Measurements from ENCODE around the gene ARID1B. TPM values are rescaled to one million over a fixed set of nuclear protein-coding genes. Genes with fewer than 3 reads are reported as not detected.
A peak's percentile ranks its signal among the peaks of the same experiment; 100 is the strongest.

The ARID1B gene
- total and polyA plus RNA-seq, 2 donors = 36.2 to 213 TPM

DNA sequence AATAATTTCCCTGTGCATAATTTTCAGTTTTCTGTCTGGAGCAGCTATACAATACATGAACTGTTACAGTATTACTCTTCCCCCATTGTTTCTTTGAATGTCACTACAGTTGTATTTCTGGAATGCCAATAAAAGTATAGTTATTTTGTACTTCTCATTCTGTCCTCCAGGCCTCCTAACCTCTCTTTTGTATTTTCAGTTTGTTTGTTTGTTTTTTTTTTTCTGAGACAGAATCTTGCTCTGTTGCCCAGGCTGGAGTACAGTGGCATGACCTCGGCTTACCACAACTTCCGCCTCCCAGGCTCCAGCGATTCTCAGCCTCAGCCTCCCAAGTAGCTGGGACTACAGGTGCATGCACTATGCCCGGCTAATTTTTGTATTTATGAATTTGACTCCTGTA lies 16.8 kb upstream of the ARID1B start:
- no peak overlapping the region for H3K27ac ChIP-seq (ENCODE audit: low read depth)
- 92% methylated on average over 4 of the region's 4 CpGs for WGBS
- no peaks in the 10 kb centered on the region for H3K36me3 ChIP-seq (ENCODE audit: insufficient read depth)
- no peaks in the 10 kb centered on the region for H3K4me1 ChIP-seq (ENCODE audit: insufficient read depth)
- no peak overlapping the region for H3K4me3 ChIP-seq (ENCODE audit: low read depth, low read length)
- no peak for DNase-seq (ENCODE audit: extremely low spot score)

DNA sequence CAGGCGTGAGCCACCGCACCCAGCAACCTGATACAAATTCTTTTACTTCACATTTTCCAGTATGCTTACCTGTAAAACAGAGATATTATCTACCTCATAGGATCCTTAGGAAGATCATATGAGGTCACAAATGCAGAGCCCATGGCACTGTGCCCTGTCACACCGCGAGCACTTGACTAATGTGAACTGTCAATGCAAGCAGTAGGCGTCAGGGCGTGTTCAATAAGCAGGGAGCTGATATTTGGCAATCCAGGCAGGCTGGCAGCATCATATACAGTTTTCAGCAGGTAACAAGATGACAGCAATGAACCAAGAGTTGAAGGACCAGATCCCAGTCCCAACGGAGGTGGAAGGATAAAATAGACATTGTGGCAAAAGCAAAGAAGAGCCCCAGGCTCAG lies 14.6 kb upstream of the ARID1B start:
- Histone ChIP-seq H3K36me3 (ENCODE audit: insufficient read depth) (no peaks in the 10 kb centered on the region), H3K4me3 (ENCODE audit: low read depth, low read length) (no peak overlapping the region), H3K4me1 (ENCODE audit: insufficient read depth) (no peaks in the 10 kb centered on the region), H3K27ac (ENCODE audit: low read depth) (no peak overlapping the region)
- no peak for DNase-seq (ENCODE audit: extremely low spot score)
- WGBS = 93% methylated on average over 7 of the region's 7 CpGs

GRCh38 chr6:156765117-156765516 lies 12.1 kb upstream of the ARID1B start:
- Histone ChIP-seq H3K4me1 (ENCODE audit: insufficient read depth) (no peaks in the 10 kb centered on the region), H3K36me3 (ENCODE audit: insufficient read depth) (no peaks in the 10 kb centered on the region), H3K4me3 (ENCODE audit: low read depth, low read length) (no peak overlapping the region), H3K27ac (ENCODE audit: low read depth) (no peak overlapping the region)
- 98% methylated on average over 10 of the region's 10 CpGs for WGBS
- DNase-seq (ENCODE audit: extremely low spot score) = no peak

- Histone ChIP-seq H3K27ac (ENCODE audit: low read depth) (no peak overlapping the region), H3K4me3 (ENCODE audit: low read depth, low read length) (no peak overlapping the region), H3K36me3 (ENCODE audit: insufficient read depth) (no peaks in the 10 kb centered on the region), H3K4me1 (ENCODE audit: insufficient read depth) (no peaks in the 10 kb centered on the region)
- WGBS = 85% methylated on average over 9 of the region's 9 CpGs
- no peak for DNase-seq (ENCODE audit: extremely low spot score)
These were observed 9.3 kb upstream of the ARID1B start for GRCh38 chr6:156767603-156768467.

DNA sequence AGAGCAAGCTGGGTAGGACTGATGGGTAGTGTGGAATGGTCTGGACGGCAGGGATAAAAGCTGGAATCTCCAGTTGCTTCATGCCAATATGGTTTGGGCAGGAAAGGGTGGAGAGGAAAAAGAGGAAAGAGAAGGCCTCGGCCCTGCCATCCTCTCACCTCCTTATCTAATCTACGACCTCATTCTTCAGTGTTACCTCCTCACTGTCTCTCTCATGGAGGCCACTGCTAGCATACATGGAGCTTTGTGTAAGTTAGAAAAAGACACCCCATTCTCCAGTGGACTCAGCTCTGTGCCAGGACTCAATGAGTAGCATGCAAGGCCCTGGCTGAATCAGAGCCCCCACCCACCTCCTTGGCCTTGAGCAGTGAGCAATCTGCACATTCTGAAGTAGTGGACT lies 6.1 kb upstream of the ARID1B start:
- Histone ChIP-seq H3K4me3 (ENCODE audit: low read depth, low read length) (no peak overlapping the region), H3K36me3 (ENCODE audit: insufficient read depth) (no peaks in the 10 kb centered on the region), H3K27ac (ENCODE audit: low read depth) (no peak overlapping the region), H3K4me1 (ENCODE audit: insufficient read depth) (no peaks in the 10 kb centered on the region)
- no peak for DNase-seq (ENCODE audit: extremely low spot score)
- WGBS = 64% methylated on average over 3 of the region's 3 CpGs

DNA sequence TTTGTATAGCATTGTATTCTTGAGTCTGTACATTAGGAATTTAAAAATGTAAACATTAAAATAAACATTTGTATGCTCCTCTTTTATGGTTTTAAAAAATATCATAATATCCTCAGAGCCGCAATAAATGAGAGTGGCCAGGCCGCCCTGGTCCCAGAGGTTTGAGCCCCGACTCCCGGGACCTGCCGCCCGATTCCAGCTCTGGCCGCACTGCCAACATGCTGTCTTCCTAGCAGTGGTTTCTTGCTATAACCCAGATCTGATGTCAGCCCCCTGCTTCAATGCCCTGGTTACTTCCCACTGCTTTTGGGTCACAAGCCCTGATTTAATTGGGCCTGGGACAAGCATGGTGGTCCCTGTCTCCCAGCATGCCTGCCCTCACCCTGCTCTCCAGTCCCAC lies 5.4 kb upstream of the ARID1B start:
- 98% methylated on average over 7 of the region's 7 CpGs for WGBS
- H3K4me3 ChIP-seq (ENCODE audit: low read depth, low read length) = no peak overlapping the region
- no peak overlapping the region for H3K27ac ChIP-seq (ENCODE audit: low read depth)
- no peak for DNase-seq (ENCODE audit: extremely low spot score)
- no peaks in the 10 kb centered on the region for H3K4me1 ChIP-seq (ENCODE audit: insufficient read depth)
- no peaks in the 10 kb centered on the region for H3K36me3 ChIP-seq (ENCODE audit: insufficient read depth)

GRCh38 chr6:156773476-156773875 lies 3.7 kb upstream of the ARID1B start:
- no peak overlapping the region for H3K27ac ChIP-seq (ENCODE audit: low read depth)
- no peak for DNase-seq (ENCODE audit: extremely low spot score)
- no peaks in the 10 kb centered on the region for H3K4me1 ChIP-seq (ENCODE audit: insufficient read depth)
- H3K4me3 ChIP-seq (ENCODE audit: low read depth, low read length) = no peak overlapping the region
- WGBS = 72% methylated on average over 5 of the region's 5 CpGs
- H3K36me3 ChIP-seq (ENCODE audit: insufficient read depth) = no peaks in the 10 kb centered on the region

GRCh38 chr6:156773935-156774852 lies 3.0 kb upstream of the ARID1B start:
- Histone ChIP-seq H3K36me3 (ENCODE audit: insufficient read depth) (no peaks in the 10 kb centered on the region), H3K4me3 (ENCODE audit: low read depth, low read length) (no peak overlapping the region), H3K27ac (ENCODE audit: low read depth) (peak overlapping the region; percentile 76), H3K4me1 (ENCODE audit: insufficient read depth) (no peaks in the 10 kb centered on the region)
- DNase-seq (ENCODE audit: extremely low spot score) = no peak
- 58% methylated on average over 15 of the region's 15 CpGs for WGBS

DNA sequence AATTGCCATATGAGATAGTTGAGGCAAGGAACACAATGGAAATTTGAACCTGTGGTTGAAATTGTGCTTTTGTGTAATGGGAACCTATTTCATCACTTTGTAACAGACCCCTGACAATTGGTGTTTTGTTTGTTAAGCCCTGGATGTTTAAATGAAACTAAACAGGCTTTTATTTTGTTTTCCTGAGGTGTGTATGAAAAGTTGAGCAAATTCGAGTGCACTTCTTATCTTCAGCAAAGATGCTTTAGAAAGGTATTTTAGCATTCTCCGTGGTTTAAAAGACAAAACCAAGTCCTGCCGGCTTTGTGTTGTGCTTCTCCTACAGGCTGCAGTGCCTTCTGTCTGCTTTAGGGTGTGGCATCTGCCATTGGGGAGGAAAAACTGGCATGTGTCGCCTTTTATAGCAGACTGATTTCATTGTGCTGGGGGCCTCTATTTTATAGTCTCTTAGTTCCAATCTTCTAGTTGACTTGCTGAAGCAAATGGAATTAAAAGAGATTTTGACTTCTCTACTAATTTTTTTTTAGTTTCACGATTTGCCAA lies 2.2 kb upstream of the ARID1B start:
- Histone ChIP-seq H3K36me3 (ENCODE audit: insufficient read depth) (no peaks in the 10 kb centered on the region), H3K4me3 (ENCODE audit: low read depth, low read length) (no peak overlapping the region), H3K27ac (ENCODE audit: low read depth) (peak overlapping the region; percentile 27), H3K4me1 (ENCODE audit: insufficient read depth) (no peaks in the 10 kb centered on the region)
- WGBS = 35% methylated on average over 5 of the region's 5 CpGs
- DNase-seq (ENCODE audit: extremely low spot score) = no peak

- no peak for DNase-seq (ENCODE audit: extremely low spot score)
- 42% methylated on average over 5 of the region's 5 CpGs for WGBS
- Histone ChIP-seq H3K4me3 (ENCODE audit: low read depth, low read length) (no peak overlapping the region), H3K4me1 (ENCODE audit: insufficient read depth) (no peaks in the 10 kb centered on the region), H3K36me3 (ENCODE audit: insufficient read depth) (no peaks in the 10 kb centered on the region), H3K27ac (ENCODE audit: low read depth) (peak overlapping the region; percentile 43)
These were observed 1.5 kb upstream of the ARID1B start for GRCh38 chr6:156775717-156776116.

- no peaks in the 10 kb centered on the region for H3K36me3 ChIP-seq (ENCODE audit: insufficient read depth)
- 3% methylated on average over 8 of the region's 8 CpGs for WGBS
- no peaks in the 10 kb centered on the region for H3K4me1 ChIP-seq (ENCODE audit: insufficient read depth)
- H3K4me3 ChIP-seq (ENCODE audit: low read depth, low read length) = peak overlapping the region; percentile 99
- no peak for DNase-seq (ENCODE audit: extremely low spot score)
- peak overlapping the region; percentile 98 for H3K27ac ChIP-seq (ENCODE audit: low read depth)
These were observed 723 bp upstream of the ARID1B start for GRCh38 chr6:156776470-156776839.

DNA sequence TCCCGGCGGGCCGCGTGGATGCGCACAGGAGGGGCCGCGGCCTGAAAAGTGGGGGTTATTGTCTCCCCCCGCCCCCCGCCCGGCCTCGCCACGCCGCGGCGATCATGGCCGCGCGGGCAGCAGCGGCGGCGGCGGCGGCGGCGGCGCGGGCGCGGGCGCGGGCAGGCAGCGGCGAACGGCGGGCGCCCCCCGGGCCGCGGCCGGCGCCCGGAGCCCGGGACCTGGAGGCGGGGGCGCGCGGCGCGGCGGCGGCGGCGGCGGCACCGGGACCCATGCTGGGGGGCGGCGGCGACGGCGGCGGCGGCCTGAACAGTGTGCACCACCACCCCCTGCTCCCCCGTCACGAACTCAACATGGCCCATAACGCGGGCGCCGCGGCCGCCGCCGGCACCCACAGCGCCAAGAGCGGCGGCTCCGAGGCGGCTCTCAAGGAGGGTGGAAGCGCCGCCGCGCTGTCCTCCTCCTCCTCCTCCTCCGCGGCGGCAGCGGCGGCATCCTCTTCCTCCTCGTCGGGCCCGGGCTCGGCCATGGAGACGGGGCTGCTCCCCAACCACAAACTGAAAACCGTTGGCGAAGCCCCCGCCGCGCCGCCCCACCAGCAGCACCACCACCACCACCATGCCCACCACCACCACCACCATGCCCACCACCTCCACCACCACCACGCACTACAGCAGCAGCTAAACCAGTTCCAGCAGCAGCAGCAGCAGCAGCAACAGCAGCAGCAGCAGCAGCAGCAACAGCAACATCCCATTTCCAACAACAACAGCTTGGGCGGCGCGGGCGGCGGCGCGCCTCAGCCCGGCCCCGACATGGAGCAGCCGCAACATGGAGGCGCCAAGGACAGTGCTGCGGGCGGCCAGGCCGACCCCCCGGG lies 637 bp downstream of the ARID1B start:
- Histone ChIP-seq H3K4me1 (ENCODE audit: insufficient read depth) (no peaks in the 10 kb centered on the region), H3K4me3 (ENCODE audit: low read depth, low read length) (peak overlapping the region; percentile 99), H3K36me3 (ENCODE audit: insufficient read depth) (no peaks in the 10 kb centered on the region), H3K27ac (ENCODE audit: low read depth) (peak overlapping the region; percentile 99)
- under 1% methylated on average over 110 of the region's 113 CpGs for whole genome bisulfite sequencing
- DNase-seq (ENCODE audit: extremely low spot score) = no peak

All from urinary bladder (tissue), 4 donors.